Right ventricle myocardium inferior (tissue), 1 donor: ENCODE data around the gene SAA2. TPM values are rescaled to one million over a fixed set of nuclear protein-coding genes. Genes with fewer than 3 reads are reported as not detected.
"Not testable (repeated sequence)": the region's sequence is repeated elsewhere in the genome, so short reads cannot be mapped to it uniquely, and the experiment has no call there.

ENCODE experiments used
- ATAC-seq: fragments of 200-7000 bp; cut with Tn5 transposase; one replicate; pipeline ENCODE4 v1.9.1; 2020; ENCODE audit warnings: mild to moderate bottlenecking, moderate library complexity
- DNase-seq: peaks from one replicate; pipeline ENCODE4 v3.0.0; 2021; ENCODE audit errors: missing footprints
- intact Hi-C: fragments of 100-400 bp; cut with DNase I; formaldehyde crosslinking; loops from one replicate; pipeline ENCODE4 v1.11.0; 2022
- total RNA-seq: library from RNA; stranded (reverse); fragmentation: NEBNext Ultra II Directional; extraction: Animal tissue kit (Norgen Biotek cat#: 25700); gene quantifications from one replicate; pipeline ENCODE4 v1.2.1, GENCODE V29; 2021
- donor health status: DM: no; HTN: yes; CAD: no; lungs with severe emphysema.

Gene SAA2
- total RNA-seq, 1 donor from 2014 or later = 1.8 TPM

DNA sequence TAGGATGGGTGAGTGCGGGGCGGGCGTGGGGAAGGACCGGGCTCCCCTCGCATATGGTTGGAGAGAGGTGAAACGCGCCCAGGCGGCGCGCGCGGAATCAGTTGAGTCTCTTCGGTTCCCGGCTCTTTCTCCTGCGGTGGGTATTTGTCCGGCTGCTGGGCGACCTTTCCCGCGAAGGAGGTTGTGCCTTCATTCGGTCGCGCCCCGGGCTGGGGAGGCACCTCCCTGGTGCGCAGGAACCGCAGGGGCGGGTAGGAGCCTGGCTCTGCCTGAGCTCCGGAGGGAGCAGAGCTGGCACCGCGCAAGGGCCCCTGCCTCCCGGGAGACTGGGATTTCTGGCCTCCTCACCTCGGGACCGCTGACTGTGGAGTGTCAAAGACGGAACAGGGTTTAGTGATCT lies 39.4 kb downstream of the SAA2 start:
- intact Hi-C loops = no loop called here
- DNase-seq (no peak), ATAC-seq (no peak)

DNA sequence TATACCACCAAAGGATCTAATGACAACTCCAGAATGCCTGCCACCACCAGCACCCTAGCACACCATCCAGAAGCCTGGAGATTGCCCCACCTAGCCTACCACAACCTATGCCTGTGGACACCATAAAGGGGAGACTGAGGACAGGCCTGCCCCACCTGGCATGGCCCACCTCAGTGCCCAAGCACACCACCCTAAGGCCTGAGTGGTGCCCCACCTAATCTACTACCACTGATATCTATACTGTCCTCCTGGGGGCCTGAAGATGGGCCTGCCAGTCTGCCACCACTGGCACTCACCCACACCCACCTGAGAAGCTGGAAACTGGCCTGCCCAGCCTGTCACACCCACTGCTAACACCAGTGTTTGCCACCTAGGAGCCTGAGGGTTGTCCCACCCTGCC lies 43.7 kb downstream of the SAA2 start:
- DNase-seq (no peak), ATAC-seq (no peak)

DNA sequence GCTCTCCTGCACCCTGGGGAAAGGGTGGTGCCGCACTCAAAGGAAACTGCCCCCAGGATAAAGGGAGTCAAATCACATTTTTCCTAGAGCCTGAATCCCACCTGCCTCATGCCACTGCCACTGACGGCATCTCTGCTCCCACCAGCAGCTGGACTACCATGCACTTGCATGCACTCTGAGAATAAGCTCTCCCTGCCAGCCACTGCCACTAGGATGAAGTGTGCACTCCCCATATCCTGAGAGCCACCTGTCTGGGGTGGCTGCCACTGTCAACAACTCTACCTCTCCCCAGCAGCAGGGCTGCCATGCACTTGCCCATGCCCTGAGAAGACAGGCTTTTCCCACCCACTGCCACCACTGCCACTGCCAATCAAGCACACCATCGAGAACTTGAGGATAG lies 44.2 kb downstream of the SAA2 start:
- no peak for DNase-seq
- intact Hi-C loops = no loop called here
- no peak for ATAC-seq

More for the DNA sequence above, 43.7 kb downstream of the SAA2 start:
- intact Hi-C loops = no loop called here

DNA sequence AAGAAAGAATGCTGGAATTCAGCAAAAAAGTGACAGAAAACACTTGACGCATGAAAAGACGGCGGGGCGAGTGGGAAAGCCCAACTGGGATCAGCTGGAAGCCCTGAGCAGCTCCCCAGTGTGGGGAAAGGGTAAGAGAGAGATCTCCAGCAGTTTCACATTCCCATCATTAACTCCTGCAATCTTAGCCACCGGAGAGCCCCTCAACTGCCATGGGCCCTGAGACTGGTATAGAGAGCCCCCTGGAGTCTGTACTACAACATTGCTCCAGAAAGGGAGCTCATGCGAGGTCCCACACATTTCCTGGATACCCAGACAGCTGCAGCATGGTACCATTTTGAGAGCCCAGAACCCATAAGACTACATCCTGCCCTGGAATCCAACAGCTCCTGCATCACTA lies 44.7 kb downstream of the SAA2 start:
- DNase-seq (no peak), ATAC-seq (no peak)
- intact Hi-C loops = no loop called here

DNA sequence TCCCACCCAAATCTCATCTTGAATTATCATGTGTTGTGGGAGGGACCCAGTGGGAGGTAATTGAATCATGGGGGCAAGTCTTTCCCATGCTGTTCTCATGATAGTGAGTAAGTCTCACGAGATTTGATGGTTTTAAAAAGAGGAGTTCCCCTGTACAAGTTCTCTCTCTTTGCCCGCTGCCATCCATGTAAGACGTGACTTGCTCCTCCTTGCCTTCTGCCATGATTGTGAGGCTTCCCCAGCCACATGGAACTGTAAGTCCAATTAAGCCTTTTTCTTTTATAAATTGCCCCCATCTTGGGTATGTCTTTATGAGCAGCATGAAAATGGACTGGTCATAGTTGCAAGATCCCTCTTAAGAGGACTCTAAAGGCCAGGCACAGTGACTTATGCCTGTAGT lies 50.7 kb downstream of the SAA2 start:
- ATAC-seq, intact Hi-C loops: not testable (repeated sequence)

DNA sequence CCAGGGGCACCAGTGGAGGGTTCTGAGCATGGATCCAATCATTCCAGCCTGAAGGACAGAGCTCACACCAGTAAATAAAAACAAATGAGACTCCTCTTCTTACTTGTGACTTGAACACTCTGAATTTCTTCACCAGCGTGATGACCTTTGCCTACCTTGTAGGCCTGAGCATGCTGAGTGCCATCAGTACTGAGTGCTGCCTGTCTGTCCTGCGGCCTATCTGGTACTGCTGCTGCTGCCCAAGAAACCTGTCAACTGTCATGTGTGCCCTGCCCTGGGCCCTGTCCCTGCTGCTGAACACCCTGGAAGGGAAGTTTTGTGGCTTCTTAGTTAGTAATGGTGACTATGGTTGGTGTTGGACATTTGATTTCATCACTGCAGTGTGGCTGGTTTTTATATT lies 51.9 kb downstream of the SAA2 start:
- ATAC-seq (no peak), DNase-seq (no peak)
- intact Hi-C loops = no loop called here

More for the DNA sequence above, 50.7 kb downstream of the SAA2 start:
- not testable (repeated sequence) for DNase-seq

Other genes starting within 250 kb of the SAA2 start
- 15.2 TPM for gene SERGEF, start 235.6 kb downstream of the SAA2 start, total RNA-seq
- gene TPH1, start 202.4 kb downstream of the SAA2 start, total RNA-seq = not detected
- gene SAAL1, start 142.6 kb downstream of the SAA2 start, total RNA-seq = 7.9 TPM
- gene MRGPRX3, start 116.1 kb downstream of the SAA2 start, total RNA-seq = not detected
- not detected for gene MRGPRX4, start 75.8 kb downstream of the SAA2 start, total RNA-seq
- gene SAA4, start 11.9 kb downstream of the SAA2 start, total RNA-seq = not detected
- gene SAA1, start 17.6 kb upstream of the SAA2 start, total RNA-seq = 7.8 TPM
- 10.5 TPM for gene HPS5, start 73.5 kb upstream of the SAA2 start, total RNA-seq
- 23.9 TPM for gene GTF2H1, start 73.9 kb upstream of the SAA2 start, total RNA-seq
- 424 TPM for gene LDHA, start 145.9 kb upstream of the SAA2 start, total RNA-seq
- gene LDHC, start 163.7 kb upstream of the SAA2 start, total RNA-seq = not detected
- gene LDHAL6A, start 207.2 kb upstream of the SAA2 start, total RNA-seq = not detected